OCI-LY1 (cell line): ENCODE data around the gene CLTB.

Experiments used
- EZH2 ChIP-seq: fragments of 200-600 bp; sonication (generic), shearing (Covaris generic); IDR thresholded peaks from 2 replicates; pipeline ENCODE4 v1.8.0; 2017; ENCODE audit warnings: borderline replicate concordance, mixed run types, mild to moderate bottlenecking, antibody characterized with exemption, low read length, moderate library complexity, mixed read lengths
- TF ChIP-seq, protein P1 (sequence below): fragments of 200-600 bp; sonication (generic), shearing (Covaris generic); IDR thresholded peaks from 2 replicates; pipeline ENCODE4 v1.5.1; 2017; ENCODE audit warnings: mild to moderate bottlenecking, antibody characterized with exemption, low read length, moderate library complexity, mixed read lengths

DNA sequence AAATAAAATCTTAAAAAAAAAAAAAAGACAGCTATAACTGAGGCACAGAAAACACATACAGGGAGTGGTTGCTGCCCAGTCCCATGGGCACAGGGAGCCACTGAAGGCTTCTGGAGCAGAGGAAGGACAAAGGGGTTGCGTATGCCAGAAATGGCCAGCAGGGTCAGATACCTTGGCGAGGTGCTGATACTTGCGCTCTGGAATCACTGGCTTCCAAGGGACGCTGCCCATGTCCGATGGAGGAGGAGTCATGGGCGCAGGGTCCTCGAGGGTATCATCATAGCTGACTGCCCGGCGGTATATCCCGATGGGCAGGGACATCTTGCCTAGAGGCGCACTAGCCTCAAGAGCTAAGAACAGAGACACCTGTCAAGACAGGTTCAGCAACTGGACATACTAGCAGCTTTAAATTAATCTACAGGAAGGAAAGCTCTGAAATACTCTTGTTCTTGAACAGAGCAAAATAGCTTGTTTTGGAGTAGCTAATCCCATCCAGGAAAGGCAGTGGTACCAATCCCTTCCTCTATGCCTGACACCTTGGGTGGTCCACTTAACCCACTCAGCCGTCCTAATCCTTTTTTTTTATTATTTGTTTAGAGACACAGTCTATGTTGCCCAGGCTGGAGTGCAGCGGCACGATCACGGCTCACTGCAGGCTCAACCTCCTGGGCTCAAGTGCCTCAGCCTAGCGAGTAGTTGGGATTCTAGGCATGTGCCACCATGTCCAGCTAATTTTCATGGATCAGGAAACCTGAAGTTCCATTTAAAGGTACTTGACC lies 60.8 kb downstream of the CLTB start:
- TF ChIP-seq, protein P1, sequence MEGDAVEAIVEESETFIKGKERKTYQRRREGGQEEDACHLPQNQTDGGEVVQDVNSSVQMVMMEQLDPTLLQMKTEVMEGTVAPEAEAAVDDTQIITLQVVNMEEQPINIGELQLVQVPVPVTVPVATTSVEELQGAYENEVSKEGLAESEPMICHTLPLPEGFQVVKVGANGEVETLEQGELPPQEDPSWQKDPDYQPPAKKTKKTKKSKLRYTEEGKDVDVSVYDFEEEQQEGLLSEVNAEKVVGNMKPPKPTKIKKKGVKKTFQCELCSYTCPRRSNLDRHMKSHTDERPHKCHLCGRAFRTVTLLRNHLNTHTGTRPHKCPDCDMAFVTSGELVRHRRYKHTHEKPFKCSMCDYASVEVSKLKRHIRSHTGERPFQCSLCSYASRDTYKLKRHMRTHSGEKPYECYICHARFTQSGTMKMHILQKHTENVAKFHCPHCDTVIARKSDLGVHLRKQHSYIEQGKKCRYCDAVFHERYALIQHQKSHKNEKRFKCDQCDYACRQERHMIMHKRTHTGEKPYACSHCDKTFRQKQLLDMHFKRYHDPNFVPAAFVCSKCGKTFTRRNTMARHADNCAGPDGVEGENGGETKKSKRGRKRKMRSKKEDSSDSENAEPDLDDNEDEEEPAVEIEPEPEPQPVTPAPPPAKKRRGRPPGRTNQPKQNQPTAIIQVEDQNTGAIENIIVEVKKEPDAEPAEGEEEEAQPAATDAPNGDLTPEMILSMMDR = no peak
- TF ChIP-seq EZH2 = no peak
